Erythroblast (primary cell): ENCODE measurements around the gene TBX20.
"Not testable (repeated sequence)": the region's sequence is repeated elsewhere in the genome, so short reads cannot be mapped to it uniquely, and the experiment has no call there.

ENCODE experiments used
- GATA1 ChIP-seq: IDR thresholded peaks from 2 replicates; pipeline ENCODE4 v1.6.1; 2011; ENCODE audit warnings: low read depth, mild to moderate bottlenecking, control low read depth, low read length, moderate library complexity
- POLR2A ChIP-seq: IDR thresholded peaks from 2 replicates; pipeline ENCODE4 v1.6.1; 2011; ENCODE audit warnings: mild to moderate bottlenecking, low read length

GRCh38 chr7:35241008-35241407 lies 12.9 kb downstream of the TBX20 start:
- TF ChIP-seq POLR2A, GATA1: not testable (repeated sequence)
